Measurements from ENCODE around the gene ADAMTS9. TPM values are rescaled to one million over a fixed set of nuclear protein-coding genes. Genes with fewer than 3 reads are reported as not detected.

The ADAMTS9 gene
- total RNA-seq, 2 donors from 2014 or later: not detected

DNA sequence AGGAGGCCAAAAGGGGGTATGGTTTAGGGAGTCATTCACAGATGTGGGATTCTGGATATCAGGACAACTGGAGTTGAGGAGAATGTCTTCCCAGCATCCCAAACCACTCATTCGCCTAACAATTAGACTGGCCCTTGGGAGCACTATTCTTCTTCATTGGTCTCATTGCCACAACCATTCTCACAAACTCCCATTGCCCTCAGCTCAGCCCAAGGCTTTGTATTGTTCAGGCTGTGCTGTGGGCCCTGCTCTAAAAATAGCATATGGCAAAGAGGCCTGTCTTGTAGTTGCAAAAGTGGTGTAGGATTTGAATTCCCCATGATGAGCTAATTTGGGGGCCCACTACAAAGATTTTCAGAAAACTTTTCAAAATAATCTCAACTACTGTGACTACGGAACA, 6.3 kb upstream of the ADAMTS9 start:
- Mint-ChIP-seq H3K4me1 (no peaks in the 10 kb centered on the region), H3K27me3 (peaks cover 8% of the 10 kb centered on the region), H3K9me3 (no peaks in the 10 kb centered on the region), H3K4me3 (no peak overlapping the region), H3K27ac (no peak overlapping the region), H3K36me3 (ENCODE audit: low read depth) (no peaks in the 10 kb centered on the region)
- no peak for ATAC-seq (replicated peaks)

- ATAC-seq (replicated peaks): no peak
Observed at GRCh38 chr3:64693031-64693430, 5.2 kb upstream of the ADAMTS9 start.

DNA sequence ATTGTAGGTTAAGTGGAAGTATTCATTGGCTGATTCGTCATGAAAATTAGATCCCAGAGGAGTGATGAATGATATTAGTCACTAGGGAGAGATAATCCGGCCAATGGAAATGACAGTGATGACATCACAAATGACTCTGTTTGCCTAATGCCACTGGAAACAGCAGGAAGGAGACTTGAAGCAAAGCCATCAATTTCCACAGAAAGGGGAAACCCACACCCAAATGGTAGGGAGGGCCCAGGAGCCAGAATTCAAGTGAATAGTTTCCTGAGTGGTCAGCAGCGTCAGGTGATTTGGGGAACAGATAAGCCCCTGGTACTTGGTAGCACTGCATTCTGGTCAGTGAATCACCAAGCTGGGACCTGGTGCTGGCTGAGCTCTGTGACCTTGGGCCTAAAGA, 3.3 kb upstream of the ADAMTS9 start:
- H3K4me1 Mint-ChIP-seq: no peaks in the 10 kb centered on the region
- H3K27me3 Mint-ChIP-seq: peaks cover 27% of the 10 kb centered on the region
- H3K36me3 Mint-ChIP-seq (ENCODE audit: low read depth): no peaks in the 10 kb centered on the region
- no peak for ATAC-seq (replicated peaks)
- no peak overlapping the region for H3K27ac Mint-ChIP-seq
- no peaks in the 10 kb centered on the region for H3K9me3 Mint-ChIP-seq
- no peak overlapping the region for H3K4me3 Mint-ChIP-seq

More at GRCh38 chr3:64693031-64693430, 5.2 kb upstream of the ADAMTS9 start:
- Mint-ChIP-seq H3K4me3 (no peak overlapping the region), H3K27ac (no peak overlapping the region), H3K9me3 (no peaks in the 10 kb centered on the region), H3K27me3 (peaks cover 15% of the 10 kb centered on the region), H3K4me1 (no peaks in the 10 kb centered on the region), H3K36me3 (ENCODE audit: low read depth) (no peaks in the 10 kb centered on the region)

GRCh38 chr3:64687086-64687780, 567 bp downstream of the ADAMTS9 start:
- Mint-ChIP-seq H3K27me3 (peaks cover 41% of the 10 kb centered on the region), H3K36me3 (ENCODE audit: low read depth) (no peaks in the 10 kb centered on the region)
- ATAC-seq (replicated peaks): no peak

GRCh38 chr3:64686446-64686908, 1.3 kb downstream of the ADAMTS9 start:
- H3K4me3 Mint-ChIP-seq: no peak overlapping the region

More at GRCh38 chr3:64687086-64687780, 567 bp downstream of the ADAMTS9 start:
- H3K9me3 Mint-ChIP-seq: no peaks in the 10 kb centered on the region
- no peaks in the 10 kb centered on the region for H3K4me1 Mint-ChIP-seq
- no peak overlapping the region for H3K27ac Mint-ChIP-seq
- no peak overlapping the region for H3K4me3 Mint-ChIP-seq

DNA sequence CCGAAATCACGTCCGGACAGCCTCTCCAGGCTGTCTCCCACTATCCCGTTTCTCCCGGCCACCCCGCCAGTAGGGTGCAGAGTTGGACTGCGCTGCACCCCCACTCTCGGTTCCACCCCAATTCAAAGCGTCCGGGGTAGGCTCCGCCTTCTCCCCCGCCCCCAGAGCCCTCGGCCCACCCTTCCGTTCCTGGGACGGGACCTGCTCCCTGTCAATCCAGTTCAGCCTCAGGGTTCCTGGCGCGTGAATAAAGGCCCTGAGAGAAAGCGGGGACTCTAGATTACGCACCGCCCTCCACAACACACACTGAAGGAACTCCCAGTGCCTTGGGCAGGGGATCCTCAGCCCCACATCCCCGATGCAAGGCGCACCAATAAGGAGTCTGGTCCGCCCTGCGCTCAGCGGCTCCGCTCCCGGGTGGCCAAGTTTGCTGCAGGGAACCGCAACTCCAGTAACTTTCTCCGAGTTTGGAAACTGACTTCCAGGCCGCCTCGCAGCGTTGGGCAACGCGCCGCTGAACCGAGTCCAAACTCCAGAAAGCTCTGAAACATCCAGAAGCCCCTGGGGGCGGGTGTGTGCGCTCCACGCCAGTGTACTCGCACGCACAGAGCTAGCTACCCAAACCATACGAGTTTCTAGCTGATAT, 1.9 kb downstream of the ADAMTS9 start:
- no peaks in the 10 kb centered on the region for H3K36me3 Mint-ChIP-seq (ENCODE audit: low read depth)
- no peaks in the 10 kb centered on the region for H3K9me3 Mint-ChIP-seq
- ATAC-seq (replicated peaks): no peak
- H3K4me1 Mint-ChIP-seq: no peaks in the 10 kb centered on the region
- H3K4me3 Mint-ChIP-seq: no peak overlapping the region
- H3K27me3 Mint-ChIP-seq: peaks cover 39% of the 10 kb centered on the region
- no peak overlapping the region for H3K27ac Mint-ChIP-seq

More at GRCh38 chr3:64686446-64686908, 1.3 kb downstream of the ADAMTS9 start:
- Mint-ChIP-seq H3K27ac (no peak overlapping the region), H3K36me3 (ENCODE audit: low read depth) (no peaks in the 10 kb centered on the region), H3K4me1 (no peaks in the 10 kb centered on the region), H3K9me3 (no peaks in the 10 kb centered on the region), H3K27me3 (peaks cover 39% of the 10 kb centered on the region)
- no peak for ATAC-seq (replicated peaks)

DNA sequence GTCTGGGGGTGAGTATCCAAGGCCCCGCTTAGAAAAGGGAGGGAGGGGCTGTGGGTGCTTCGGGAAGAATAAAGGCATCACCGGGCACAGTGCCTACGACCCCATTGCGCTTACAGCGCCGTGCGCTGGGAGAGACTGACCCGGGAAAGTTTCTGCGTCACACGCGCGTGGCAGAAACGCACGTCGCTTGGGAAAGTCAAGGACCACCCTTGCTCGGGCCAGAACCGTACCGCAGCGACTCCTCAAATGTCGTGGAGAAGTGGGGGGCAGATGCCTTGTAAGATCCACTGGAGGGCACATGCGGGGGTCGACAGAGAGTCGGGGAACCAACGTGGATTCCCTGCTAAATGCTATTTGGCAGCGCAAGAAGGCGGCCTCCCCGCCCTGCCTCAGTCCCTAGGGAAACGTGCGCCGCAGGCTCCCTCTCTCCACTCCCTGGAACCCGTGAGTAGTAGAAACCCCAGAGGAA, 2.4 kb downstream of the ADAMTS9 start:
- Mint-ChIP-seq H3K36me3 (ENCODE audit: low read depth) (no peaks in the 10 kb centered on the region), H3K4me3 (no peak overlapping the region)

DNA sequence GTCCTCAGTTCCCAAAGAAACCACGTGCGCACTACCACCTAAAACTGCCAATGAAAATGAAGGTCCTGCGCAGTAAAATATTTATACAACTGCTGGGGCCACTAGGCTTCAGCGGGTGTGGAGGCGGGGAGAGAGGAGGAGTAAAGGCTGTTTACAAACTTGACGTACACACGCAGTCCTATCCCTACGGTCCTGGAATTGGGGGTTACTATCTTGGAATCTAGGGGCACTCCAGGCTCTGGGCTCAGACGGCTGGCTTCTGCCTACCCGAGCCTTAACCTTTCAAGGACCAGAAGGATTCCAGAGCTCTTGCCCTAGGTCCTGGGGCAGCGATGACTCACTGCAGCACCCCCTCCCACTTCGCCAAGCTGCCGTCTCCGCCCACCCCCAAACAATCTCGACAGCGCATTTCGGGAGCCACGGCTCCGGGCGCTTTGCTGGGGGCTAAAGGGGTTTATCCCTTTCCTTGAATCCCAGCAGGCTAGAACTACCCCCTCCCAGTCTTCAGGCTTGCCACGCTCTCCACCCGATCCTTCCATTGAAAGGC, 3.0 kb downstream of the ADAMTS9 start:
- Mint-ChIP-seq H3K27ac (no peak overlapping the region), H3K4me1 (no peaks in the 10 kb centered on the region), H3K27me3 (peaks cover 34% of the 10 kb centered on the region), H3K4me3 (no peak overlapping the region), H3K36me3 (ENCODE audit: low read depth) (no peaks in the 10 kb centered on the region), H3K9me3 (no peaks in the 10 kb centered on the region)
- ATAC-seq (replicated peaks): no peak

More for the DNA sequence above, 2.4 kb downstream of the ADAMTS9 start:
- no peak for ATAC-seq (replicated peaks)
- Mint-ChIP-seq H3K9me3 (no peaks in the 10 kb centered on the region), H3K27ac (no peak overlapping the region), H3K27me3 (peaks cover 34% of the 10 kb centered on the region), H3K4me1 (no peaks in the 10 kb centered on the region)

- Mint-ChIP-seq H3K36me3 (ENCODE audit: low read depth) (no peaks in the 10 kb centered on the region), H3K27ac (no peak overlapping the region), H3K4me1 (no peaks in the 10 kb centered on the region), H3K9me3 (no peaks in the 10 kb centered on the region), H3K27me3 (peaks cover 23% of the 10 kb centered on the region), H3K4me3 (no peak overlapping the region)
- ATAC-seq (replicated peaks): no peak
Observed at GRCh38 chr3:64681827-64682226, 6.0 kb downstream of the ADAMTS9 start.

GRCh38 chr3:64681015-64681414, 6.8 kb downstream of the ADAMTS9 start:
- H3K9me3 Mint-ChIP-seq: no peaks in the 10 kb centered on the region
- no peak overlapping the region for H3K4me3 Mint-ChIP-seq
- H3K4me1 Mint-ChIP-seq: no peaks in the 10 kb centered on the region
- H3K36me3 Mint-ChIP-seq (ENCODE audit: low read depth): no peaks in the 10 kb centered on the region
- peaks cover 15% of the 10 kb centered on the region for H3K27me3 Mint-ChIP-seq
- no peak for ATAC-seq (replicated peaks)
- no peak overlapping the region for H3K27ac Mint-ChIP-seq

- no peaks in the 10 kb centered on the region for H3K4me1 Mint-ChIP-seq
- no peak overlapping the region for H3K27ac Mint-ChIP-seq
- no peaks in the 10 kb centered on the region for H3K36me3 Mint-ChIP-seq (ENCODE audit: low read depth)
- peaks cover 15% of the 10 kb centered on the region for H3K27me3 Mint-ChIP-seq
- no peak for ATAC-seq (replicated peaks)
- no peaks in the 10 kb centered on the region for H3K9me3 Mint-ChIP-seq
- H3K4me3 Mint-ChIP-seq: no peak overlapping the region
Observed at GRCh38 chr3:64680334-64680733, 7.5 kb downstream of the ADAMTS9 start.

- H3K36me3 Mint-ChIP-seq (ENCODE audit: low read depth): no peaks in the 10 kb centered on the region
- no peak overlapping the region for H3K27ac Mint-ChIP-seq
- no peaks in the 10 kb centered on the region for H3K4me1 Mint-ChIP-seq
- H3K4me3 Mint-ChIP-seq: no peak overlapping the region
- H3K27me3 Mint-ChIP-seq: no peaks in the 10 kb centered on the region
- no peak for ATAC-seq (replicated peaks)
- no peaks in the 10 kb centered on the region for H3K9me3 Mint-ChIP-seq
Observed at GRCh38 chr3:64677961-64678716, 9.7 kb downstream of the ADAMTS9 start.

- Mint-ChIP-seq H3K9me3 (no peaks in the 10 kb centered on the region), H3K4me1 (no peaks in the 10 kb centered on the region), H3K4me3 (no peak overlapping the region), H3K27me3 (no peaks in the 10 kb centered on the region), H3K27ac (no peak overlapping the region), H3K36me3 (ENCODE audit: low read depth) (no peaks in the 10 kb centered on the region)
- no peak for ATAC-seq (replicated peaks)
Observed at GRCh38 chr3:64676831-64677230, 11.0 kb downstream of the ADAMTS9 start.

DNA sequence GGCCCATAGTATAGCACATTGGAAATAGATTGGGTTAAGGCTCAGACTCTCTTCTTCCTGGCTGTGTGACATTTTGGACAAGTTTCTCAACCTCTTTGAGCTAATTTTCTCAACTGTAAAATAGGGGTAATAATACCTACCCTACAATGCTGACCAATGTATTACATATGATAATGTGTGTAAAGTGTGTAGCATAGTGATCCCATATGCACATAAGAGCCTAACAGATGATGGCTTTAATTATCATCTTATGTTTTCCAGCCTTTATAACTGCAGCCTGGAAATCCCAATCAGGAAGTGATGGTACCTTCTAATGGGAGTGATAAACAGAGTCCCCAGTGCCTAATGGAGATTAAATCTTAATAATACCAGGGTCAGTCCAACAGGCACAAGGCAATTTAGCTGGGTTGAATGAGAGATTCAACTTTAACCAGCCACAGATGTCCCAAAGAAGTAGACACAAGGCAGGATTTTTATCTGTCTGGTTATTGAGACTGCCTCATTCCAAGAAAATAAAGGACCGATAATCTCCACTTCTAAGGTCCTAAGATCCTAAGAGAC, 12.0 kb downstream of the ADAMTS9 start:
- ATAC-seq (replicated peaks): no peak
- H3K9me3 Mint-ChIP-seq: no peaks in the 10 kb centered on the region
- no peaks in the 10 kb centered on the region for H3K4me1 Mint-ChIP-seq
- H3K27ac Mint-ChIP-seq: no peak overlapping the region
- H3K36me3 Mint-ChIP-seq (ENCODE audit: low read depth): no peaks in the 10 kb centered on the region
- H3K27me3 Mint-ChIP-seq: no peaks in the 10 kb centered on the region
- H3K4me3 Mint-ChIP-seq: no peak overlapping the region
